ENCODE data around the gene MED26. TPM values are rescaled to one million over a fixed set of nuclear protein-coding genes. Genes with fewer than 3 reads are reported as not detected.

MED26 gene
- total and polyA plus RNA-seq, 9 of the 15 experiments (the other 6 are each of a cell fraction or from before 2014, with no cell fraction given): 0.71 to 15.1 (median 6.2) TPM

DNA sequence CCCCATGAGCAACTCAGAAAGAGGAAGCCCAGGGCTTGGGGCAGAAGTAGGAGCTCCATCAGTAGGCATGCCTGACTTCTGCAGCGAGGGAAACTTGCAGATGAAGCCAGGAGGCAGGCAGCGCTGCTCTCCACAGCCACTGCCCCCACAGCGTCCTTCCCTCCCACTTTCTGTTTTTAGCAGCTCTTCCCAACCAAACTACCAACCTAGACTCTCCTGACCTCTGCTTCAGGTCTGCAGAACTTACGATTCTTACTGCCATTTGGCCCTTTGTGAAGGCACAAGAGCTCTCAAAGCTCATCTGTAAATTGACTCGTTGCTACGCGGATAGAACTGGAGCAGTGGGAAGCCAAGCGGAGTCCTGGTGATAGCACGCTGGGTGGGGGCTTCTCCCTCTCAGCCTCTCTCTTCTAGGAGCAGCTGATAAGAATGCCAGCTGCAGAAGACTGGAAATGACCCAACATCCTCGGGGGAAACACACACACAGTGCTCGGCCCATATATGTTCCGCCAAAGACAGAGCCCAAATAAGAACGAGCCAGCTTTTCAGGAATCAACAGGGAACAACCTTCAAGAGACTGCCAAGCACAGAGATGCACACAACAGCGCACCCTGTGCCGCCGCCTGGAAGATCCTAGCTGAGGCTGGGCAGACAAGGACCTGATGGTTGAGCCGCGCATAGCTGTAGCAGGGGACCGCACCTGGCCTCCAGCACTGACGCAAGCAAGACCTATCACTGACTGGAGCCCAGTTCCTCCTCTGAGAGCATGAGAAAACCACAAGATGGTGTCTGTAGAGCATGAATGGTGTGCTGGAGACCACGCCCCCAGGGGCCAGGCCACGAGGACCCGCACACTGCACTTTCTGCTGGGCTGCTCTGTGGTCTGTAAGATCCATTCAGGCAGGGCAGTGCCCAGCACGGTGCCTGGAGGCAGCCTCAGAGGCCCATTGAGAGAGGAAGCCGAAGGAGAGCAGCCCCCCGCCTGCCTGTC is 39.9 kb downstream of the MED26 start (continued):
- peak; percentile 43 to 64; a peak in 1 of 4 replicates for TF ChIP-seq SIN3A (IDR thresholded peaks at IDR 0.05; ENCODE audit: borderline replicate concordance in 2 of 2, control insufficient read depth in 1 of 2, low read depth in 2 of 2, low read length in 2 of 2)
- peak in 1 of 2 experiments; percentile 69; a peak in 2 of 4 replicates for TF ChIP-seq HDAC1 (IDR thresholded peaks at IDR 0.05)
- TF ChIP-seq CBFA2T3 (IDR thresholded peaks at IDR 0.05): no peak
- TF ChIP-seq SMC3 (conservative IDR thresholded peaks at IDR 0.05; ENCODE audit: insufficient read depth, low read depth, low read length): no peak
- TF ChIP-seq ESRRA (IDR thresholded peaks at IDR 0.05; ENCODE audit: borderline replicate concordance, low read depth): peak; percentile 72; the same call in 1 of the 2 replicates
- TF ChIP-seq CBX8 (IDR thresholded peaks at IDR 0.05; ENCODE audit: borderline replicate concordance, extremely low read depth, low read depth, low read length, poor library complexity, severe bottlenecking): no peak
- no peak for TF ChIP-seq ZBTB1 (CRISPR knock-in tag; IDR thresholded peaks at IDR 0.05; ENCODE audit: borderline replicate concordance, low read depth)
- no peak for TF ChIP-seq ZNF197 (CRISPR knock-in tag; IDR thresholded peaks at IDR 0.05; ENCODE audit: low read depth)
- no peak for TF ChIP-seq ZNF57 (CRISPR knock-in tag; IDR thresholded peaks at IDR 0.05)
- TF ChIP-seq DACH1 (IDR thresholded peaks at IDR 0.05; ENCODE audit: partially characterized antibody): no peak
- no peak for TF ChIP-seq SIN3B (IDR thresholded peaks at IDR 0.05; ENCODE audit: low read depth)
- TF ChIP-seq RAD51 (IDR thresholded peaks at IDR 0.05; ENCODE audit: borderline replicate concordance, low read depth): no peak
- TF ChIP-seq ATF1 (CRISPR knock-in tag; IDR thresholded peaks at IDR 0.05): no peak
- TF ChIP-seq ATF1 (tag; IDR thresholded peaks at IDR 0.05): peak; percentile 24; the same call in 1 of the 2 replicates
- TF ChIP-seq YY1 (IDR thresholded peaks at IDR 0.05; ENCODE audit: borderline replicate concordance in 1 of 3, control insufficient read depth in 1 of 3, extremely low read depth in 1 of 3, insufficient read depth in 3 of 3, insufficient read length in 1 of 3, insufficient replicate concordance in 2 of 3, low read depth in 1 of 3, low read length in 2 of 3): peak; percentile 27 to 85 (median 64)
- no peak for TF ChIP-seq ZZZ3 (IDR thresholded peaks at IDR 0.05)
- TF ChIP-seq, protein P1, sequence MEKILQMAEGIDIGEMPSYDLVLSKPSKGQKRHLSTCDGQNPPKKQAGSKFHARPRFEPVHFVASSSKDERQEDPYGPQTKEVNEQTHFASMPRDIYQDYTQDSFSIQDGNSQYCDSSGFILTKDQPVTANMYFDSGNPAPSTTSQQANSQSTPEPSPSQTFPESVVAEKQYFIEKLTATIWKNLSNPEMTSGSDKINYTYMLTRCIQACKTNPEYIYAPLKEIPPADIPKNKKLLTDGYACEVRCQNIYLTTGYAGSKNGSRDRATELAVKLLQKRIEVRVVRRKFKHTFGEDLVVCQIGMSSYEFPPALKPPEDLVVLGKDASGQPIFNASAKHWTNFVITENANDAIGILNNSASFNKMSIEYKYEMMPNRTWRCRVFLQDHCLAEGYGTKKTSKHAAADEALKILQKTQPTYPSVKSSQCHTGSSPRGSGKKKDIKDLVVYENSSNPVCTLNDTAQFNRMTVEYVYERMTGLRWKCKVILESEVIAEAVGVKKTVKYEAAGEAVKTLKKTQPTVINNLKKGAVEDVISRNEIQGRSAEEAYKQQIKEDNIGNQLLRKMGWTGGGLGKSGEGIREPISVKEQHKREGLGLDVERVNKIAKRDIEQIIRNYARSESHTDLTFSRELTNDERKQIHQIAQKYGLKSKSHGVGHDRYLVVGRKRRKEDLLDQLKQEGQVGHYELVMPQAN (IDR thresholded peaks at IDR 0.05; ENCODE audit: borderline replicate concordance): peak; percentile 80; the same call in 1 of the 2 replicates
- no peak for TF ChIP-seq ZNF583 (CRISPR knock-in tag; IDR thresholded peaks at IDR 0.05)
- TF ChIP-seq ZBTB7A (IDR thresholded peaks at IDR 0.05; ENCODE audit: borderline replicate concordance, control insufficient read depth, low read depth, low read length): peak; percentile 52; the same call in 1 of the 2 replicates
- TF ChIP-seq, protein P2, sequence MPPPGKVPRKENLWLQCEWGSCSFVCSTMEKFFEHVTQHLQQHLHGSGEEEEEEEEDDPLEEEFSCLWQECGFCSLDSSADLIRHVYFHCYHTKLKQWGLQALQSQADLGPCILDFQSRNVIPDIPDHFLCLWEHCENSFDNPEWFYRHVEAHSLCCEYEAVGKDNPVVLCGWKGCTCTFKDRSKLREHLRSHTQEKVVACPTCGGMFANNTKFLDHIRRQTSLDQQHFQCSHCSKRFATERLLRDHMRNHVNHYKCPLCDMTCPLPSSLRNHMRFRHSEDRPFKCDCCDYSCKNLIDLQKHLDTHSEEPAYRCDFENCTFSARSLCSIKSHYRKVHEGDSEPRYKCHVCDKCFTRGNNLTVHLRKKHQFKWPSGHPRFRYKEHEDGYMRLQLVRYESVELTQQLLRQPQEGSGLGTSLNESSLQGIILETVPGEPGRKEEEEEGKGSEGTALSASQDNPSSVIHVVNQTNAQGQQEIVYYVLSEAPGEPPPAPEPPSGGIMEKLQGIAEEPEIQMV (tag; conservative IDR thresholded peaks at IDR 0.05; ENCODE audit: low read depth): no peak
- TF ChIP-seq, protein P3, sequence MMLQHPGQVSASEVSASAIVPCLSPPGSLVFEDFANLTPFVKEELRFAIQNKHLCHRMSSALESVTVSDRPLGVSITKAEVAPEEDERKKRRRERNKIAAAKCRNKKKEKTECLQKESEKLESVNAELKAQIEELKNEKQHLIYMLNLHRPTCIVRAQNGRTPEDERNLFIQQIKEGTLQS (IDR thresholded peaks at IDR 0.05): peak; percentile 38; the same call in 1 of the 2 replicates
- TF ChIP-seq, protein P3 (CRISPR knock-in tag; conservative IDR thresholded peaks at IDR 0.05): no peak

Data from K562 (cell line).